ENCODE results near the gene BTBD9.

BTBD9 gene

DNA sequence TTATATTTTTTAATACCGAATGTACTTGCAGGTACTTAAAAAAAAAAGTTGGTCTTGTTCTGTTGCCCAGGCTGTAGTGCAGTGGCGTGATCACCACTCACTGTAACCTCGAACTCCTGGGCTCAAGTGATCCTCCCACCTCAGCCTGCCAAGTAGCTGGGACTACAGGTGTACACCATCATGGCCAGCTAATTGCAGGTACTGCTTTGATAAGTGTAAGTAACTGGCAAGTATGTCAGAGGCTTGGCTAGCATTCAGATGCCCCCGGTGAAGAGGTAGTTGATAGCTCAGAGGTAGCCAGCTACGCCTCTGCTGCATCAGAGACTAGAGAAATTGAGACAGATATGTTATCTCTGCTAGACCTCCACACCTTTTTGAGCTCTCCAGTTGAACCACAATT is 40.5 kb downstream of the BTBD9 start:
- no peak for DNase-seq (ENCODE audit: low spot score)

DNA sequence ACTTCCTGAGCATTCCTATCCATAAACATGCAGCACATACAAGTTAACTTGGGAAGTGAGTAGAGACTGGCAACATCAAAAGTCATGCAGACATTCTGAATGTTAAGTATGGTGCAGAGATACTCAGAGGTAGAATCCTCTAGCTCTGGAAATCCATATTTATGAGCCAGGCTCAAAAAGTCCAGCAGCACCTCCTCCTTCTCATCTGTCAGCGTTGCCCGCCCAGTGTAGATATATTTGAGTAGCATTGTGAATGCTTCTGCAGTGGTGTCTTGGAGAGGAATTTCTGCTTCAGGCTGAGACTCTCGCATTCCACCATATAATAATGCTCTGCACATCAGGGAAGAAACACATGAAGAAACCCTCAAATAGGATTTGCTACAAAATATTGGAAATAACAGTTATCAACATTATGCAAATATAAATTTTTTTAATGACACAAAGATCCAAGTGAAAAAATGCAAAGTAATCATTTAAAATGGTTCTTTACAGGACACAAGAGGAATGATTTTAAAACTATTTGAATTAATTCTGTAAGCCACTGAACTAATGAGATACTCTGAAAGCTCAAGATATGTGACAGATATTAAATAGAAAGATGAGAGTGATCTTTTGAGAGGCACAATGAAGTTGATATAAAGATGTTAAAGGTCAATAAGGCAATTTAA is 45.6 kb downstream of the BTBD9 start:
- DNase-seq (ENCODE audit: low spot score): no peak

DNA sequence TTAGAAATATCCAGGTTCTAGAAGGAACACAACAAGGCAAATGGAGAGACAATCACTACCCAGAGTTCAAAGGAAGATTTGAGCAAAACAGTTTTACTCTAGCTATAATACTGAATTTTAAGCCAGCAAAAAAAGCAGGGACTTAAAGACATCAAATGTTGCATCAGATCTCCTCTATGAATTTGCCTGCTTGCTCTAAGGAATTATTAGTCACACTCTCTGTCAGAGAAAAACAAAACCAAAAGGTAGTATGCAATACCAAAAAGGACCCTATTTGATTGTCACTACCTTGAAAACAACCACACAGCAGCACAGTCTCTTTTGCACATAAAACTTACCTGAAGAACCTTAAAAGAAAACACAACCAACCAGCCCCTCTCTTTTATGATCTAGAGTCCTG is 46.3 kb downstream of the BTBD9 start:
- no peak for DNase-seq (ENCODE audit: low spot score)

DNA sequence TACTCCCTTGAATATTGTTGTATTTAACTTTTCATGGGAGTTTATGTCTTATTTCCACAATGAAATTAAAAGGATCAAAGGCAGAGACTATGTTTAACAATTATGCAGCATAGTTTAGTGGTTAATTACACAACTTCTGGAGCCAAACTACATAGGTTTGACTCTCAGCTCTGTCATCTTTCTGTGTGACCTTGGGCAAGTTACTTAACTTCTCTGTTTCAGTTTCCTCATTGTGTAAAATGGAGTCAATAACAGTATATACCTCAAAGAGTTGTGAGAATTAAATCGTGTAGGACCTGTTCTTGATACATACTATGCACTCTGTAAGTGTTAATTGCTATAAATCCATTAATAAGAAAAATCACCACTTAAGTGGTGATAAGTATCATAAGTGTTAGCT is 48.3 kb downstream of the BTBD9 start:
- no peak for DNase-seq (ENCODE audit: low spot score)

DNA sequence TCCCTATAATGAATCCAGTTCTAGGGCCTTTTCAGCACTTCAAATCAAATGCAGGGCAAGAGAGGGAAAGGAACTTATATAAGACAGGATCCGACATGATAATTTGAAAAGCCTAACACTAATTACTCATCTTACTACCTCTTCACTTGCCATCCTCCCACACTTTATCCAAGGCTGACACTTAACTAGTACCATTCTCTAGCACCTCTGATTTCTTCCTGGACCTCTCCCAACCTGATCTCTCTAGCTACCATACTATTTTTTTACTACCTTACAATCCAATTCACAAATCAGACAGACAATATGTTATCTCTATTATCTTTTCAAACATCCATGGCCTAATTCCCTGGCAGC is 50.4 kb downstream of the BTBD9 start:
- DNase-seq (ENCODE audit: low spot score): peak; percentile 23

DNA sequence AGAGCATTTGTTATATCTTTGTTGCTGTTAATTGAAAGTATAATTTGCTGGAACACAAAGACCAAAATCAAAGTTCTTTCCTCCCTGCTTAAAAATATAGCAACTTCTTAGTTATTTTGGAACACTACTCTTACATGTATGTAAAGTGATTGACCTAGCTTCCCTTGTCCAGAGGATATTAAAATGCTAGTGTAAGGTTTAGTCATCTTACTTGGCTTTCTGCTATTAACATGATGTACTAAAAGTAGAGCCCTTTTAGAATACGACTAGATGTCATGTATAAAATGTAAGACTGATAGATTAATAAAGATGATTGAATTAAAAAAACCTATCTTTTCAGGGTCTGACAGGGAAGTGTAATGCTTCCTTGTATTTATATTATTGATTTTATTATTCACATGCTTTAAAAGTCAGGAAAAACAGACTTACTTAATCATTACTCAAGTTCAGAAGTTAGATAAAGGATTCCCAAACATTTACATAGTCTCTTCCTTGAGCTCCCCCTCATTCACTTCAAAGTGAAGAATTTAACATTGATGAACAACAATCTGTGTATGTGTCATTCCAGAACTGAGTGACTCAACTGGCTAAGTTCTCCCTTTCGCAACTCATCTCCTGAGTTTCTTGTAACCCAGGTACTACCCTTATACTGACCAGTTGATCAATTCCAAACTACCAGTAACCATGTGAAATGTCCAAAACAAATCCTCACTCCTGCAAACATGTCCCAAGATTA is 50.9 kb downstream of the BTBD9 start:
- DNase-seq (ENCODE audit: low spot score): no peak

DNA sequence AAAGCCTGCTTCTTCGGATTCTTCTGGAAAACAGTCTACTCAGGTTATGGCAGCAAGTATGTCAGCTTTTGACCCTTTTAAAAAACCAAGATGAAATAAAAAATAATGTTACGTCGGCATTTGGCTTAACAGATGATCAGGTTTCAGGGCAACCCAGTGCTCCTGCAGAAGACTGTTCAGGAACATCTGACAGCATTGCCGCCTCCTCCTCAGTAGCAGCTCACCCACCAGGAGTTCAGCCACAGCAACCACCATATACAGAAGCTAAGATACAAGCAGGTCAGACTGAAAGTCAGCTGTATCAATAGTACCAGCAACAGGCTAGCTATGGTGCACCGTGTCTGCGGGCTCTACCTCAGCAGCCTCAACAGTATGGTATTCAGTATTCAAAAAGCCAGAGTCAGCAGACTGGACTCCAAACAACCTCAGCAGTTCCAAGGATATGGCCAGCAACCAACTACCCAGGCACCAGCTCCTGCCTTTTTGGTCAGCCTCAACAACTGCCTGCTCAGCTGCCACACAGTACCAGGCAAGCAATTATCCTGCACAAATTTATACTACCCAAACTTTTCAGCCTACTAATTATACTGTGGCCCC is 51.9 kb downstream of the BTBD9 start:
- no peak for DNase-seq (ENCODE audit: low spot score)

DNA sequence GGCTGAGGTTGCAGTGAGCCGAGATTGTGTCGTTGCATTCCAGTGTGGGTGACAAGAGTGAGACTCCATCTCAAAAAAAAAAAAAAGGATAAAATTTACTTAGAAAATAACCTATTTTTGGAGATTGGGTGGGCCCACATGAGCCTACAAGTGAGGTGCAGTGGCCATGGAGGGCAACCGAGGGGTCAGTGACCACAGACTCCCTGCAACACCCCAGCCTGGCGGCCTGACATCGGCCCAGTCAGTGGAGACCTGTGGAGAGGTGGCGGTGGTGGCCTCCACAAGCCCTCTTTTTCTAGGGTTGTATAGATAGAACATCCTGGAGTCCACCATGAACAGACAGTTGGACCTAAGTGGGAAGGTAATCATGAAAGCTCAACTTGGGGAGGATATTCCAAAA is 52.7 kb downstream of the BTBD9 start:
- no peak for DNase-seq (ENCODE audit: low spot score)

DNA sequence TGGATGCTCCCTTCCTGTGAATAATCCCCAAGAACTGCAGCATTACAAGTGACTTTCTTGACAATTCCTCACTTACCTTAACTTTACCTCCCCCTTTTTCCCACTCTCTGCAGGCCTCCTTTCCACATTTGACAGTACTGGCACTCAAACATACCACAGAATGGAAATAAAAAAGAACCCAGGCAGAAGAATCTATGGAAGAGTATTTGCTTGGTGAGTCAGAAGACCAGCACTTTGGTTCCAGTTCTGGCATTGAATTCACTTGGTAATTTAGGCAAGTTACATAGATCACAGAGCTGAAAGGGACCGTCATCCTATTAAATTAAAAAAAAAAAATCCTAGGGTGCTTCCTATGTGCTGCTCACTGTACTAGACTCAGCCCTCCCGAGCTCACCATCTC is 55.0 kb downstream of the BTBD9 start:
- no peak for DNase-seq (ENCODE audit: low spot score)

DNA sequence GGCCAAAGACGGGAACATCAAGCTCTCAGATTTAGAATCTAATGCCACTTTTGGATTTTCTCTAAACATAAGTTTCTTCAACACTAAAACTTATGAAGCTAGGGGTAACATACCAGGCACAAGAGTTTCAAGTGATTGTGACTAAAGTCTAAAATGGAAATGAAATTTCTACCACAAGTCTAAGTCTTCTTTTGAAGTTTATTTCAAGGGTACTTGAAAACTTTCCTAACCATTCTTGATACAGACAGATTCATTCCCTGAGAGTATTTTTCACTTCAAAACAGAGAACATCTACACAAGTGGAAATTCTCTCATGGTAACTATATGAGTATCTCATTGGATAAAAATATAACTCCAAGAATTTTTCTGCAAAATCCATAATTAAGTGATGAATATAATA is 56.2 kb downstream of the BTBD9 start:
- DNase-seq (ENCODE audit: low spot score): no peak

DNA sequence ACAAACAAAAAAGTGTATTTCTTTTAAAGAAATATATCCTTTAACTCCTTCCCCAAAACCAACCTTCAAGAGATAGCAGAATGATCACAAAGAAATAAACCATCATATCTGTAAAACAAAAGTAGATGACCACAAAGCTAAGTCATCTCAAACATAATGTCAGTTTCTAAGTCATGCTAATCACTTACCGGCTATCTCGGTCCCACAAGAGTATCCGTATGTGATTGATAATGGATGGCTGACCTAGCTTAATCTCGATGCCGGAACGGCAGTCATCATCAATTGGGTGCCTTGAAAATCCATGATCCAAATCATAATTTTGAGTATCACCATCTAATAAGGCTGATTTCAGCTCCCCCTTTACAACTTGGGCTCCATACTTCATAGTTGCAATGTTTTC is 59.7 kb downstream of the BTBD9 start:
- no peak for DNase-seq (ENCODE audit: low spot score)

DNA sequence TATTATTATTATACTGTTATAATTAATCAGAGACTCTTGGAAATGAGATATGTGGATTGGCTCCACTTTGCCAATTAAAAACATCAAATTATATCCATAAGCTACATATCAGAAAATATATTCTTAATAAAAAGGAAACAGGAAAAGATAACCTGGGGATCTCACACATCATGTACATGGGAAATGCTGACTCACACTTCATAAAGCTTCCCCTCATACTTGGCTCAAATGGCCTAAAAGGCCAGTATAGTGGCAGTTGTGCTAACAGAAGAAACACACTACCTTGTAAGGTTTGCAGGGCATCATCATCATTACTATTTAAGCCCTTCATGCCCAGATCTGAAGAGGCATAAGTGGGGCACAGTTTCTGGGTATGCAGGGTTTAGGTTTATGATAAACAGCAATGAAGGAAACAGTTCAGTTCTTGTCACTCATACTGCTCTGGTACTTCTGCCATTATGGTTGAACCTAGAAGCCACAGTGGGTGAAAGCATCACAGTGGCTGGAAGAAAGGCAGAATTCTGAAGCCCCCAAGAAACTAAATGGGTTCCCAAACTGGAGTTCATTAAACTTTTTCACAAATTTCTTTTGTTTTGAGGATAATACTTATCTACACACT is 60.6 kb downstream of the BTBD9 start:
- DNase-seq (ENCODE audit: low spot score): no peak

DNA sequence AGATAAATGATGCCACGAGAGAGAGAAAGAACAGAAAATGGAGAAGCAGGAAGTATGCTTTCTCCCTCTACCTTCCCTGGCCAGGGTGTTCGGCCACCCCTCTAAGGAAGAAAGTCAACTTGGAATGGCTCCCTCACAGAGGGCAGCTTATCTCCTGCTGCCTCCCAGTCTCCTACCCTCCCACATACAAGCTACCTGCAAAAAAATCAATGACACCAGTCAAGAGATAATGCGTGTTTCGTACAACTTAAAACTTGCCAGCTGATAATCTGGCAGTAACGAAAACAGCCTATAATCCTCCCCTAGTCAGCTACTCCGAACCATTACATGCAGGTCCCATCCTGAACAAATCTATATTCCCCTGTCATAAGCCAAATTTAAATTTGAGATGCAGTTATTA is 61.7 kb downstream of the BTBD9 start:
- DNase-seq (ENCODE audit: low spot score): no peak

DNA sequence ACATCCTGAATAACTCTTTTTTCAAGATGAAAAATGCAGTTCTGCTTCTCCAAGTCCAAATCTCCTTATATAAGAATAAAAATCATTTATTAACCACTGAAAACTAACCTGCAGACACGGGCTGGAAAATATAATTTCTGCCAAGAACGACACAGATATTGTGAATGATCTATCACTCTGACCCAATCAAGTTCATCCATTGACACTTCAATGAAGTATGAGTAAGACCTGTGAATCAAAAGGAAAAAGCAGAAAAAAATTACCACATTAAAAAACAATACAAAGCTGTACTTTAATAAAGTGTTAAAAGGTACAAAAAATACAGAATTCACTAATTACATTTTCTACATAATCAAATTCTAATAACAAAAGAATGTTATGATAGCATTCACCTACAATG is 62.2 kb downstream of the BTBD9 start:
- no peak for DNase-seq (ENCODE audit: low spot score)

DNA sequence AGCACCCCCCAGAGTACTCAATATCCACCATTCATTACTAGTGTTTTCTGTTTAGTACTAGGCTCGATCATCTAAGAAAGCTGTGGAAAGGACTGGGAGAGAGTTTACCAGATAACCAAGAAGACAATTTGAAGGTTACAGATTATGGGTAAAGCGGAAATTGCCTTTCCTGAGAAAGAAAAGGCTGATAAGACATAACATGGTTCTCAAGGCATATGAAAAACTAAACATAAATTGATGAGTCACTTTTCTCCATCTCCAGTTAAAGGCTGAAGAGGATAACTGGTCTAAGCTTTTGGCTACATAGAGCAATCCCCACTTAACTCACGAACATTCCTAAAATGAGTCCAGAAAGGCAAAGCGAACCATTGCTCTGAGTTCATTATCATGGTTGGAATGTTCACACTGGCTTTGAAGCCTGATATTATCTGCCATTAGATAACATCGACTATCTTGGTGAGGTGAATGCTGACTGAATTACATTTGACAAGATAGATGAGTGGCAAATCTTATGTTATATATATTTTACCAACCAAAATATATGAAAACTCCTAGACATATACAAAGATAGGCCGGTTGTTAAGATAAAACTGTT is 65.8 kb downstream of the BTBD9 start:
- DNase-seq (ENCODE audit: low spot score): no peak

DNA sequence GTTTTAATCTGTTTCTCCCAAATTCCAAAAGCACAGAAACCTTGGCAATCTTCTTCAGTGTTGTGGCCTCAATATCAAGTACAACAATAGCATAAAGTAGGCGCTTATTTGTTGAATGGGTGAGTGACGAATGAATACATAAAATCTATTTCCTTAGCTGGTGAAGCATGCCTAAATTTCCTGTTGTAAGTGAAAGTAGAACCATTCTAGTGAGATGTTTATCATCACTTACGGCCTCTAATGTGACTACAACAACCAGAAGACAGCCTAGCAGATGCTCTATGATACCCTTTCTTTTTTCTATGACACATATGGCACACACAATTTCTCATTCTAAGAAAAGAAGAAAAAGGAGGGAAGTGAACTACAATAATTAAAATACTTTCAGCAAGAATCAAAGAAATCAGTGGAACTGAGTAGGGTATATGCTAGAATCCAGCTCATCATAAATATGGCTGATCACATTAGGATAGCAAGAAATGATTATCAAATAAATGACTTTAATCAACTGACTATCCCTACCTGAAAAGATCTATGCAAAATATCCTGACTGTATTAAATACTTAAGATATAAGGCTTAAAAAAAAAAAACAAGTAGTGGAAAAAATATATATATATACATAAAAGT is 67.4 kb downstream of the BTBD9 start:
- no peak for DNase-seq (ENCODE audit: low spot score)

DNA sequence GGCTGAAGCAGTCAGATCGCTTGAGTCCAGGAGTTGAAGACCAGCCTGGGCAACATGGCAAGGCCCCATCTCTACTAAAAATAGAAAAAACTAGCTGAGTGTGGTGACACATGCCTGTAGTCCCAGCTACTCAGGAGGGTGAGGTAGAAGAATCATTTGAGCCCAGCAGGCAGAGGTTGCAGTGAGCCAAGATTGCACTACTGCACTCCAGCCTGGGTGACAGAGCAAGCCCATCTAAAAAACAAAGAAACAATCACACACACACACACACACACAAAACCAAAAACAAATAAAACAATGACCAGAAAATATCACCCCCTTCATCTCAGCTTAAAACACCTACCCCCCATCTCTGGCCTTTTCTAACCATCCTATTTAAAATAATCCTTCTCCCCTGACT is 68.0 kb downstream of the BTBD9 start:
- no peak for DNase-seq (ENCODE audit: low spot score)

DNA sequence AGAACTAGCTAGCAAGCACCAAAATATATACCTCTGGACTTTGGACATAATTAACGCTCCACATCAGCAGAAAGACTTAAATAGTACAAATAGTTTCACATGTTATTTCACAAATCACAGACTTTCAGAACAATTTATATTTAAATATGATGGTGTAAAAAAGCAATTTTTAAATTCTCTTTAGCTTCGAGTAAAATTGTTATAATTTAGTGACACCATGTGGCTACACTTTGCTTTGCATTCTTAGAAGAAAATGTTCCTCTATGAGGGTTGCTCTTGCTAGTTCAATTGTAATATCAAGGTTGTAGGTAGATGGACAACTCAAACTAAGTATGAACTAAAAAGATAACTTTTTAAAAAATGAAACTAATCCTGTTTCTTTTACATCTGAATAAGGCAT is 69.0 kb downstream of the BTBD9 start:
- peak; percentile 33 for DNase-seq (ENCODE audit: low spot score)

DNA sequence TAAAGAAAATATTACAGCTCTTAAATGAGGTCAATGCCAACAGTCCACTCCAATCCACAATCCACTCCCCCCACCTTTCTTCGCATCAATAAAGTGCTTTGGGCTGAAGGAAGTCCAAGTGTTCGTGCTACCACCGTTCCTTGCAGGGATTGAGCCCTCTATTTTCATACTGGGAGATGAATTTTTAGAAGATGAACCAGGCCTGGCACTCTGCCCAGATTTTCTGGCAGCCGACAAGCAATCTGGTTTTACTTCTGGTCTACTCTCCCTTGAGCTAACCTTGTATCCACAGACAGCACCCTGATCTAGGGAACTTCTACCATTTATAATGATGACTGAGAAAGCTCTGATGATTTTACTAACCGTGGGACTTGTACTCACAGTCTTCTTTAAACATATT is 72.3 kb downstream of the BTBD9 start:
- DNase-seq (ENCODE audit: low spot score): no peak

DNA sequence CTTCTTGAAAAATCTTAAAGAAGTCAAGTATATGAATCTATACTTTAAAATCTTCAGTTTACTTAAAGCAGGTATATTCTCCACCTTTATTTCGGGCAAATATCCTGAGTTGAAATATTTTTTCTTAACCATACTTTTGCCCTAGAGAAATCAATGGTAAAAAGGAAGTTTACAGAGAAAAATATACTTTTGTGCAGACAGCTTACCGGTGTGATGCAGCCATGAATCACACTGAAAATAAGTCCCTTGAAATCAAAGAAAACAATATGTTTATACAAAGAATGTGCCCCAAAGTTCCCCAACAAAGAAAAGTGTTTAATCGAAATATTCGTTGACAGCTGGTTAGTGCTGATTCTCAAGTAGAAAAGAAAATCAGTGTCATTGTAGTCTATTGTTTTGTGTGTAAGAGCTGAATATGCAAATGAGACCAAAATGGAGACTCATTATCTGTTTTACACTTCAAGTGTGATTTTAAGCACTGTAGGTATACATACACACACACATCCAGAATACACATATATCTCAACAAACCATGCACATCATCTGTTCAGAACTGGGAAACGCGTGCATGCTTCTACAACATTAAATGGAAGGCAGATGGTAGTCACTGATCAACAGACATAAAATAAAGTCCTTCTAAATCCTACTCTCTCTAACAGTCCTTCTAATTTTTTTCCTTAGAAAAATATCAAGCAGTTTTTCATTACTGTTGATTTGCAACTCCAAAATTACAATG is 73.3 kb downstream of the BTBD9 start:
- no peak for DNase-seq (ENCODE audit: low spot score)

DNA sequence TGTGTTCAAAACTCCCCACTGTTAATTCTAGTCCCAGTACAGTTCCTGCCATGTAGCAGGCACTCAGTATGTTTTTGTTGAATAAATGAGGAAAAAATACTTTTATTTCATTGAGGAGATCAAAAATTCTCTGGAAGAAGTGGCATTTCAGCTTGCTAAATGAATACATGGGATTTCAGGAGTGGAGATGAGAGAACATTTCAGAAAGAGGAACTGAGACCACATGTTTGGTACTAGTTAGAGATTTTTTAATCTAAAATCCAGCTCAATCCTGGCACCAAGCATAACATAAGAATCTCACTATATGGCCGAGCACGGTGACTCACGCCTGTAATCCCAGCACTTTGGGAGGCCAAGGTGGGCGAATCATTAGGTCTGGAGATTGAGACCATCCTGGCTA is 75.4 kb downstream of the BTBD9 start:
- DNase-seq (ENCODE audit: low spot score): no peak

DNA sequence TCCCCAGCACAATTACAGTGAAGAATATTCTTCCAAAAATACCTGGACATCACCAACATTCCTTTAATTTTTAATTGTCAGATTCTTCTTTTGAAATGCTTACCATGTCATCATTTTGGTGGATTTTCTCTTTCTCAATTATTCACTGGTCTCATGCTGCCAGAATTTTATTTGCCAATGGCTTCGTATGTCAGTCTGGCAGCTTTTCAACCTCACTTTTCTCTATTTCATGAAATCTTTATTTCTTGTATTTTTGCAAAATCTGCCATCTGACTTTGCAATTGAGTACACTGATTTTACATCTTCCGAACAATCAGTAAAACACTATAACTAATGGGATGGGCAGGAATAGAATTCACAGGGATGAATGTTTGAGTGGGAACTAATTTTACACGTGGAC is 84.1 kb downstream of the BTBD9 start:
- no peak for DNase-seq (ENCODE audit: low spot score)

All from putamen (tissue), 1 donor.